GM12891 (cell line): ENCODE measurements around the gene CYP1B1.

Source experiments
- POLR2A ChIP-seq: IDR thresholded peaks from 2 replicates; pipeline ENCODE4 v1.6.1; 2011; ENCODE audit warnings: low read depth, low read length, control low read depth
- POLR2AphosphoS5 ChIP-seq: IDR thresholded peaks from 2 replicates; pipeline ENCODE4 v1.6.1; 2011; ENCODE audit warnings: low read depth, low read length, control low read depth
- POU2F2 ChIP-seq: IDR thresholded peaks from 2 replicates; pipeline ENCODE4 v1.6.1; 2011; ENCODE audit warnings: low read depth, mild to moderate bottlenecking, control low read depth, low read length, moderate library complexity

GRCh38 chr2:38070438-38070837 is 5.5 kb downstream of the CYP1B1 start:
- TF ChIP-seq POLR2A: no peak
- no peak for TF ChIP-seq POU2F2
- no peak for TF ChIP-seq POLR2AphosphoS5
